ENCODE measurements around the gene LRIG1.

The LRIG1 gene

GRCh38 chr3:66382142-66382541, 118.7 kb downstream of the LRIG1 start:
- TF ChIP-seq CTCF (IDR thresholded peaks at IDR 0.05; ENCODE audit: low read depth, low read length, missing control alignments), result no peak
- no peak overlapping the region for H3K4me3 ChIP-seq (ENCODE audit: low read depth, low read length)
- DNase-seq, result no peak
- H3K27me3 ChIP-seq (replicated peaks), result no peaks in the 10 kb centered on the region
- no peak overlapping the region for H3K27ac ChIP-seq
- in situ Hi-C loops (cut with HindIII; ENCODE audit: low pct_ligation_motif_present, low sequenced_read_pairs), result no loop called here
- peaks cover 58% of the 10 kb centered on the region for H3K36me3 ChIP-seq (replicated peaks)

- DNase-seq, result no peak
- no peak overlapping the region for H3K4me3 ChIP-seq (ENCODE audit: low read depth, low read length)
- H3K27ac ChIP-seq, result no peak overlapping the region
- no peaks in the 10 kb centered on the region for H3K27me3 ChIP-seq (replicated peaks)
- TF ChIP-seq CTCF (IDR thresholded peaks at IDR 0.05; ENCODE audit: low read depth, low read length, missing control alignments), result no peak
- H3K36me3 ChIP-seq (replicated peaks), result peaks cover 57% of the 10 kb centered on the region
- in situ Hi-C loops (cut with HindIII; ENCODE audit: low pct_ligation_motif_present, low sequenced_read_pairs), result no loop called here
Measured at GRCh38 chr3:66381626-66382025, 119.2 kb downstream of the LRIG1 start.

- H3K36me3 ChIP-seq (replicated peaks), result peaks cover 53% of the 10 kb centered on the region
- no peaks in the 10 kb centered on the region for H3K27me3 ChIP-seq (replicated peaks)
- in situ Hi-C loops (cut with HindIII; ENCODE audit: low pct_ligation_motif_present, low sequenced_read_pairs), result no loop called here
- H3K27ac ChIP-seq, result no peak overlapping the region
- no peak for DNase-seq
- TF ChIP-seq CTCF (IDR thresholded peaks at IDR 0.05; ENCODE audit: low read depth, low read length, missing control alignments), result no peak
- H3K4me3 ChIP-seq (ENCODE audit: low read depth, low read length), result no peak overlapping the region
Measured at GRCh38 chr3:66380200-66380932, 120.5 kb downstream of the LRIG1 start.

- no peak for TF ChIP-seq CTCF (IDR thresholded peaks at IDR 0.05; ENCODE audit: low read depth, low read length, missing control alignments)
- no peak for DNase-seq
- Histone ChIP-seq H3K27ac (no peak overlapping the region), H3K27me3 (replicated peaks) (no peaks in the 10 kb centered on the region), H3K36me3 (replicated peaks) (peaks cover 45% of the 10 kb centered on the region), H3K4me3 (ENCODE audit: low read depth, low read length) (no peak overlapping the region)
- in situ Hi-C loops (cut with HindIII; ENCODE audit: low pct_ligation_motif_present, low sequenced_read_pairs), result no loop called here
Measured at GRCh38 chr3:66379565-66379964, 121.3 kb downstream of the LRIG1 start.

- Histone ChIP-seq H3K4me3 (ENCODE audit: low read depth, low read length) (no peak overlapping the region), H3K27me3 (replicated peaks) (no peaks in the 10 kb centered on the region), H3K36me3 (replicated peaks) (peaks cover 34% of the 10 kb centered on the region), H3K27ac (no peak overlapping the region)
- in situ Hi-C loops (cut with HindIII; ENCODE audit: low pct_ligation_motif_present, low sequenced_read_pairs), result no loop called here
- no peak for DNase-seq
- TF ChIP-seq CTCF (IDR thresholded peaks at IDR 0.05; ENCODE audit: low read depth, low read length, missing control alignments), result peak; percentile 78
Measured at GRCh38 chr3:66378256-66378655, 122.6 kb downstream of the LRIG1 start.

GRCh38 chr3:66377800-66378199, 123.0 kb downstream of the LRIG1 start:
- H3K27ac ChIP-seq, result no peak overlapping the region

More at GRCh38 chr3:66377800-66378199, 123.0 kb downstream of the LRIG1 start:
- H3K36me3 ChIP-seq (replicated peaks), result peaks cover 29% of the 10 kb centered on the region
- no peak for DNase-seq
- TF ChIP-seq CTCF (IDR thresholded peaks at IDR 0.05; ENCODE audit: low read depth, low read length, missing control alignments), result no peak
- no peak overlapping the region for H3K4me3 ChIP-seq (ENCODE audit: low read depth, low read length)
- no peaks in the 10 kb centered on the region for H3K27me3 ChIP-seq (replicated peaks)
- in situ Hi-C loops (cut with HindIII; ENCODE audit: low pct_ligation_motif_present, low sequenced_read_pairs), result no loop called here
